T follicular helper cell (primary cell): ENCODE results near the gene FURIN.
"Not testable (repeated sequence)": the region's sequence is repeated elsewhere in the genome, so short reads cannot be mapped to it uniquely, and the experiment has no call there.

ENCODE experiments used
- DNase-seq: peaks from one replicate; pipeline ENCODE4 v3.0.0-alpha.2; 2020; ENCODE audit warnings: low read depth
- total RNA-seq, 2 experiments: gene quantifications; one replicate each; lab custom pipeline; 2026; lab: John Stamatoyannopoulos, UW

FURIN gene
- total RNA-seq, result 202 to 360 reads per million in 2 experiments

GRCh38 chr15:90868261-90868689 lies at the start of gene FURIN:
TSS of gene FURIN (plus strand) at chr15:90868588. CDS start at chr15:90875741, 7,153 bp downstream.
- DNase-seq, result no peak

GRCh38 chr15:90819390-90819789 lies 49.0 kb upstream of the FURIN start:
- DNase-seq, result no peak

- no peak for DNase-seq
Observed at GRCh38 chr15:90819850-90820249, 48.5 kb upstream of the FURIN start.

GRCh38 chr15:90820481-90820880 lies 47.9 kb upstream of the FURIN start:
- DNase-seq, result no peak

GRCh38 chr15:90822204-90822955 lies 46.0 kb upstream of the FURIN start:
- DNase-seq, result no peak

- no peak for DNase-seq
Observed at GRCh38 chr15:90823455-90823974, 44.9 kb upstream of the FURIN start.

- not testable (repeated sequence) for DNase-seq
Observed at GRCh38 chr15:90825115-90825899, 43.1 kb upstream of the FURIN start.

- not testable (repeated sequence) for DNase-seq
Observed at GRCh38 chr15:90826206-90826885, 42.0 kb upstream of the FURIN start.

GRCh38 chr15:90826886-90827435 lies 41.4 kb upstream of the FURIN start:
- DNase-seq, result no peak

- DNase-seq, result no peak
Observed at GRCh38 chr15:90828111-90828510, 40.3 kb upstream of the FURIN start.

GRCh38 chr15:90829126-90829525 lies 39.3 kb upstream of the FURIN start:
- no peak for DNase-seq

GRCh38 chr15:90829942-90830440 lies 38.4 kb upstream of the FURIN start:
- no peak for DNase-seq

- DNase-seq, result no peak
Observed at GRCh38 chr15:90834626-90835025, 33.8 kb upstream of the FURIN start.

GRCh38 chr15:90836296-90836871 lies 32.0 kb upstream of the FURIN start:
- no peak for DNase-seq

GRCh38 chr15:90837094-90837493 lies 31.3 kb upstream of the FURIN start:
- no peak for DNase-seq

GRCh38 chr15:90838139-90838538 lies 30.2 kb upstream of the FURIN start:
- peak; percentile 51 for DNase-seq

- DNase-seq, result no peak
Observed at GRCh38 chr15:90838544-90838943, 29.8 kb upstream of the FURIN start.

- no peak for DNase-seq
Observed at GRCh38 chr15:90839187-90840071, 29.0 kb upstream of the FURIN start.

- DNase-seq, result no peak
Observed at GRCh38 chr15:90840157-90840855, 28.1 kb upstream of the FURIN start.

- DNase-seq, result no peak
Observed at GRCh38 chr15:90840954-90841353, 27.4 kb upstream of the FURIN start.
